HFF-Myc (cell line): ENCODE data around the gene ANKRD60.

ENCODE experiments used
- DNase-seq: peaks from one replicate; pipeline ENCODE4 v3.0.0-alpha.2; 2011; ENCODE audit warnings: low read depth; ENCODE audit errors: extremely low read depth
- H3K4me3 ChIP-seq: replicated peaks from 2 replicates; pipeline ENCODE4 v1.5.1; 2011; ENCODE audit warnings: low read depth, mild to moderate bottlenecking, control low read depth, low read length
- CTCF ChIP-seq: IDR thresholded peaks from 2 replicates; pipeline ENCODE4 v1.5.1; 2012; ENCODE audit warnings: mild to moderate bottlenecking, low read depth, low read length, control low read depth; ENCODE audit errors: missing control alignments

Gene ANKRD60

GRCh38 chr20:58192065-58192464 lies 36.4 kb downstream of the ANKRD60 start:
- H3K4me3 ChIP-seq = no peak overlapping the region
- no peak for DNase-seq
- TF ChIP-seq CTCF = no peak

- no peak for TF ChIP-seq CTCF
- no peak for DNase-seq
- H3K4me3 ChIP-seq = no peak overlapping the region
These were observed 39.9 kb downstream of the ANKRD60 start for GRCh38 chr20:58188527-58188926.

- no peak for DNase-seq
- TF ChIP-seq CTCF = no peak
- no peak overlapping the region for H3K4me3 ChIP-seq
These were observed 43.5 kb downstream of the ANKRD60 start for GRCh38 chr20:58184984-58185383.

GRCh38 chr20:58184063-58184462 lies 44.4 kb downstream of the ANKRD60 start:
- TF ChIP-seq CTCF = no peak
- DNase-seq = no peak

GRCh38 chr20:58182521-58183140 lies 45.8 kb downstream of the ANKRD60 start:
- no peak overlapping the region for H3K4me3 ChIP-seq
- TF ChIP-seq CTCF = no peak
- DNase-seq = no peak

More at GRCh38 chr20:58184063-58184462, 44.4 kb downstream of the ANKRD60 start:
- H3K4me3 ChIP-seq = no peak overlapping the region

- peak overlapping the region; percentile 20; the same call in 1 of the 2 replicates for H3K4me3 ChIP-seq
- DNase-seq = no peak
These were observed 48.9 kb downstream of the ANKRD60 start for GRCh38 chr20:58179432-58180099.

More at GRCh38 chr20:58179432-58180099, 48.9 kb downstream of the ANKRD60 start:
- peak; percentile 91 for TF ChIP-seq CTCF
